Body of pancreas (tissue), 4 donors: ENCODE results near the gene DNAJC6.

Experiments
- POLR2A ChIP-seq, 3 donors: fragments of 450-650 bp; IDR thresholded peaks; one replicate each; pipeline ENCODE4 v1.6.1; 2016; ENCODE audit warnings: antibody characterized with exemption in 3 of 3, mild to moderate bottlenecking in 2 of 3
- TF ChIP-seq, protein P1 (sequence below), 7 experiments: fragments of 450-650 bp in 4 of 7; fragments of 200-600 bp in 3 of 7; sonication (generic) in 3 of 7; IDR thresholded peaks; one replicate each; pipeline ENCODE4 v1.5.1; 2016 to 2019; ENCODE audit warnings: antibody characterized with exemption in 7 of 7

DNA sequence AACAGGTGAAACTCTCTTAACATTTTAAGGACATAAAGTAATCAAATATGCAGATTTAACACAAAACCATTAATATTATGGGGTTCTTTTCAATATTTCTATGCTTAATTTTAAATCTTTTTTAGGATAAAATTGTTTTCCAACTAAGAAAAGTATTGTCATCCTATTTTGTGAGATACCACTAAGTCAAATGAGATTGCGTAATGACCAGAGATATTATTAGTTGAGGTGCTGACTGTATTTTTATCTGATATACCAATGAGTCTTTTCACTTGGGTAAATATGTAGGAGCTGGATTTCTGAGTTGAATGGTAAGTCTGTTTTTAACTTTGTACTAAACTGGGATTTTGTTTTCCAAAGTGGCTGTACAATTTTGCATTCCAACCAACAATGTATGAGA, 136.5 kb downstream of the DNAJC6 start:
- TF ChIP-seq, protein P1, sequence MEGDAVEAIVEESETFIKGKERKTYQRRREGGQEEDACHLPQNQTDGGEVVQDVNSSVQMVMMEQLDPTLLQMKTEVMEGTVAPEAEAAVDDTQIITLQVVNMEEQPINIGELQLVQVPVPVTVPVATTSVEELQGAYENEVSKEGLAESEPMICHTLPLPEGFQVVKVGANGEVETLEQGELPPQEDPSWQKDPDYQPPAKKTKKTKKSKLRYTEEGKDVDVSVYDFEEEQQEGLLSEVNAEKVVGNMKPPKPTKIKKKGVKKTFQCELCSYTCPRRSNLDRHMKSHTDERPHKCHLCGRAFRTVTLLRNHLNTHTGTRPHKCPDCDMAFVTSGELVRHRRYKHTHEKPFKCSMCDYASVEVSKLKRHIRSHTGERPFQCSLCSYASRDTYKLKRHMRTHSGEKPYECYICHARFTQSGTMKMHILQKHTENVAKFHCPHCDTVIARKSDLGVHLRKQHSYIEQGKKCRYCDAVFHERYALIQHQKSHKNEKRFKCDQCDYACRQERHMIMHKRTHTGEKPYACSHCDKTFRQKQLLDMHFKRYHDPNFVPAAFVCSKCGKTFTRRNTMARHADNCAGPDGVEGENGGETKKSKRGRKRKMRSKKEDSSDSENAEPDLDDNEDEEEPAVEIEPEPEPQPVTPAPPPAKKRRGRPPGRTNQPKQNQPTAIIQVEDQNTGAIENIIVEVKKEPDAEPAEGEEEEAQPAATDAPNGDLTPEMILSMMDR (IDR thresholded peaks at IDR 0.05), result no peak
- no peak for TF ChIP-seq POLR2A (IDR thresholded peaks at IDR 0.05)
